IMR-90 (cell line): Measurements from ENCODE around the gene RAD51B. TPM values are rescaled to one million over a fixed set of nuclear protein-coding genes. Genes with fewer than 3 reads are reported as not detected.

ENCODE experiments used
- ATAC-seq: fragments of 200-7000 bp; cut with Tn5 transposase; 2 replicates; pipeline ENCODE4 v1.9.1; 2020; ENCODE audit warnings: low read depth, mild to moderate bottlenecking, moderate library complexity
- BruUV-seq: library from RNA; stranded (reverse); fragments of 400-500 nt; replicated peaks from 2 replicates; lab custom pipeline; 2021; lab: Mats Ljungman, UMichigan
- CTCF ChIA-PET: fragments of 300-600 bp; formaldehyde crosslinking; extraction: SDS; loops from one replicate; lab custom pipeline; 2021; ENCODE audit warnings: antibody characterized with exemption; lab: Yijun Ruan, JAX
- POLR2A ChIA-PET: fragments of 300-600 bp; sonication (Branson Sonifier 250); formaldehyde crosslinking; loops from one replicate; lab custom pipeline; 2022; ENCODE audit warnings: antibody characterized with exemption; ENCODE audit not compliant: unreplicated experiment; lab: Charles Lee
- DNase-seq: peaks from one replicate; pipeline ENCODE4 v3.0.0; 2013
- H2AFZ ChIP-seq: replicated peaks from 2 replicates; pipeline ENCODE3; 2013; ENCODE audit warnings: low read length, mild to moderate bottlenecking; ENCODE audit not compliant: poor library complexity
- H2AK5ac ChIP-seq: 2 replicates; pipeline ENCODE4 v1.6.1; 2013; ENCODE audit warnings: low read depth, low read length, inconsistent platforms
- H2AK9ac ChIP-seq: replicated peaks from 2 replicates; pipeline ENCODE3; 2013; ENCODE audit warnings: mild to moderate bottlenecking, low read depth, low read length, moderate library complexity; ENCODE audit not compliant: poor library complexity
- H2BK120ac ChIP-seq: 2 replicates; pipeline ENCODE4 v1.6.1; 2013; ENCODE audit warnings: low read depth, low read length, inconsistent platforms
- H2BK15ac ChIP-seq: 3 replicates; pipeline ENCODE4 v1.6.1; 2013; ENCODE audit warnings: low read depth, low read length, inconsistent platforms
- H2BK20ac ChIP-seq: 2 replicates; pipeline ENCODE4 v1.6.1; 2013; ENCODE audit warnings: low read depth, mild to moderate bottlenecking, inconsistent platforms, low read length, moderate library complexity
- H2BK5ac ChIP-seq: 2 replicates; pipeline ENCODE4 v1.6.1; 2013; ENCODE audit warnings: mild to moderate bottlenecking, low read depth, low read length, inconsistent platforms; ENCODE audit not compliant: poor library complexity, severe bottlenecking
- H3K14ac ChIP-seq: replicated peaks from 2 replicates; pipeline ENCODE4 v1.6.1; 2013; ENCODE audit warnings: low read depth, low read length, inconsistent platforms
- H3K18ac ChIP-seq: 2 replicates; pipeline ENCODE4 v1.6.1; 2013; ENCODE audit warnings: low read depth, low read length, control low read depth
- H3K23ac ChIP-seq: 2 replicates; pipeline ENCODE4 v1.6.1; 2013; ENCODE audit warnings: low read depth, low read length, inconsistent platforms
- H3K27ac ChIP-seq: 2 replicates; pipeline ENCODE4 v1.5.1; 2013; ENCODE audit warnings: mild to moderate bottlenecking, control low read depth, low read length; ENCODE audit not compliant: insufficient read depth
- H3K27me3 ChIP-seq: 2 replicates; pipeline ENCODE4 v1.6.1; 2013; ENCODE audit warnings: low read length; ENCODE audit not compliant: control insufficient read depth, insufficient read depth
- H3K36me3 ChIP-seq: 2 replicates; pipeline ENCODE4 v1.6.1; 2013; ENCODE audit warnings: low read length, mixed read lengths; ENCODE audit not compliant: control insufficient read depth, insufficient read depth
- H3K4ac ChIP-seq: 2 replicates; pipeline ENCODE4 v1.6.1; 2013; ENCODE audit warnings: low read depth, low read length, inconsistent platforms
- H3K4me1 ChIP-seq: 2 replicates; pipeline ENCODE4 v1.6.1; 2013; ENCODE audit warnings: low read length, mixed read lengths; ENCODE audit not compliant: control insufficient read depth, insufficient read depth
- H3K4me2 ChIP-seq: 2 replicates; pipeline ENCODE4 v1.6.1; 2013; ENCODE audit warnings: low read depth, mild to moderate bottlenecking, control low read depth, low read length, moderate library complexity
- H3K4me3 ChIP-seq: 2 replicates; pipeline ENCODE4 v1.5.1; 2013; ENCODE audit warnings: low read depth, mild to moderate bottlenecking, control low read depth, low read length, moderate library complexity; ENCODE audit not compliant: insufficient read depth
- H3K56ac ChIP-seq: 2 replicates; pipeline ENCODE4 v1.6.1; 2013; ENCODE audit warnings: low read length, inconsistent platforms; ENCODE audit not compliant: insufficient read depth; ENCODE audit errors: extremely low read depth
- H3K79me1 ChIP-seq, 2 experiments: 2 replicates each; pipeline ENCODE4 v1.6.1; 2013; ENCODE audit warnings: low read length in 2 of 2, inconsistent platforms in 1 of 2, low read depth in 1 of 2
- H3K9ac ChIP-seq: 2 replicates; pipeline ENCODE4 v1.6.1; 2013; ENCODE audit warnings: low read depth, low read length, control low read depth
- H3K9me1 ChIP-seq: 2 replicates; pipeline ENCODE4 v1.6.1; 2013; ENCODE audit warnings: low read length, inconsistent platforms; ENCODE audit not compliant: insufficient read depth
- H3K9me3 ChIP-seq: 2 replicates; pipeline ENCODE4 v1.6.1; 2013; ENCODE audit warnings: low read length; ENCODE audit not compliant: control insufficient read depth, insufficient read depth
- H4K20me1 ChIP-seq: 2 replicates; pipeline ENCODE4 v1.6.1; 2013; ENCODE audit warnings: low read length, inconsistent platforms; ENCODE audit not compliant: insufficient read depth
- H4K5ac ChIP-seq: 2 replicates; pipeline ENCODE4 v1.6.1; 2013; ENCODE audit warnings: mild to moderate bottlenecking, low read depth, low read length, control low read depth
- H4K8ac ChIP-seq, 2 experiments: 2 replicates each; pipeline ENCODE4 v1.6.1; 2013; ENCODE audit warnings: low read depth in 2 of 2, low read length in 2 of 2, control low read depth in 1 of 2, inconsistent platforms in 1 of 2
- H4K91ac ChIP-seq: 2 replicates; pipeline ENCODE4 v1.6.1; 2013; ENCODE audit warnings: low read depth, low read length, inconsistent platforms; ENCODE audit not compliant: insufficient read depth
- BHLHE40 ChIP-seq: fragments of 150-350 bp; IDR thresholded peaks from 2 replicates; pipeline ENCODE4 v1.6.1; 2016; ENCODE audit warnings: mild to moderate bottlenecking, low read depth, low read length
- CEBPB ChIP-seq: IDR thresholded peaks from 2 replicates; pipeline ENCODE4 v1.6.1; 2012; ENCODE audit warnings: low read depth, low read length, improper control_type of control experiment
- CHD1 ChIP-seq: IDR thresholded peaks from 2 replicates; pipeline ENCODE4 v1.6.1; 2012; ENCODE audit warnings: low read depth, low read length, improper control_type of control experiment
- CTCF ChIP-seq: conservative IDR thresholded peaks from 2 replicates; pipeline ENCODE4 v1.5.1; 2012; ENCODE audit warnings: mild to moderate bottlenecking, low read depth, low read length, improper control_type of control experiment
- FOS ChIP-seq: fragments of 150-350 bp; IDR thresholded peaks from 2 replicates; pipeline ENCODE4 v1.6.1; 2016; ENCODE audit warnings: low read depth, low read length
- MAFK ChIP-seq: IDR thresholded peaks from 2 replicates; pipeline ENCODE4 v1.6.1; 2012; ENCODE audit warnings: low read depth, low read length, improper control_type of control experiment
- MXI1 ChIP-seq: IDR thresholded peaks from 2 replicates; pipeline ENCODE4 v1.6.1; 2012; ENCODE audit warnings: low read depth, mild to moderate bottlenecking, low read length, moderate library complexity, borderline replicate concordance
- NFE2L2 ChIP-seq: fragments of 150-350 bp; IDR thresholded peaks from 2 replicates; pipeline ENCODE4 v1.6.1; 2016; ENCODE audit warnings: low read depth, mild to moderate bottlenecking, low read length
- POLR2A ChIP-seq: IDR thresholded peaks from 2 replicates; pipeline ENCODE4 v1.6.1; 2012; ENCODE audit warnings: mild to moderate bottlenecking, low read depth, low read length
- RAD21 ChIP-seq: IDR thresholded peaks from 2 replicates; pipeline ENCODE4 v1.6.1; 2012; ENCODE audit warnings: low read length, improper control_type of control experiment
- RCOR1 ChIP-seq: IDR thresholded peaks from 2 replicates; pipeline ENCODE4 v1.6.1; 2012; ENCODE audit warnings: mild to moderate bottlenecking, low read length, improper control_type of control experiment; ENCODE audit not compliant: insufficient replicate concordance
- RFX5 ChIP-seq: IDR thresholded peaks from 2 replicates; pipeline ENCODE4 v1.8.0; 2012; ENCODE audit warnings: low read depth, mild to moderate bottlenecking, low read length, moderate library complexity
- SMC3 ChIP-seq: fragments of 150-350 bp; IDR thresholded peaks from 2 replicates; pipeline ENCODE4 v1.6.1; 2016; ENCODE audit warnings: low read depth, mild to moderate bottlenecking, antibody characterized with exemption, low read length, moderate library complexity
- WGBS, 2 experiments: methylation state at CpG; one replicate each; pipeline versions ENCODE4 v1.1.5 to v1.1.7; 2013; ENCODE audit warnings: missing lambda C conversion rate in 2 of 2; ENCODE audit not compliant: insufficient read length in 1 of 2; ENCODE audit errors: extremely low coverage in 2 of 2; 5-methylcytosine and 5-hydroxymethylcytosine counted together
- dilution Hi-C: fragments of 300-500 bp; cut with HindIII; formaldehyde crosslinking; loops from one replicate; pipeline ENCODE4 v1.14.3; 2018; ENCODE audit warnings: low sequenced_read_pairs; ENCODE audit not compliant: unreplicated experiment
- in situ Hi-C: fragments of 300-500 bp; cut with MboI; formaldehyde crosslinking; loops from 3 replicates; pipeline ENCODE4 v1.14.3; 2019; ENCODE audit warnings: low sequenced_read_pairs, inconsistent platforms, mixed read lengths
- intact Hi-C: fragments of 100-400 bp; cut with micrococcal nuclease; formaldehyde crosslinking; loops from 2 replicates; pipeline ENCODE4 v1.10.0; 2022
- polyA plus RNA-seq, 3 experiments: library from polyadenylated mRNA; depleted of rRNA; stranded (reverse); fragments of >200 nt; gene quantifications; 2 replicates each; pipeline ENCODE4 v1.2.3, GENCODE V29; 2012; ENCODE audit warnings: low replicate concordance in 1 of 3
- total RNA-seq: library from RNA; depleted of rRNA; stranded (reverse); fragments of >200 nt; gene quantifications from 2 replicates; pipeline ENCODE4 v1.2.3, GENCODE V29; 2012
- TF ChIP-seq, protein P1 (sequence below): fragments of 150-350 bp; IDR thresholded peaks from 2 replicates; pipeline ENCODE4 v1.6.1; 2016; ENCODE audit warnings: low read depth, mild to moderate bottlenecking, low read length, moderate library complexity, borderline replicate concordance
- TF ChIP-seq, protein P2 (sequence below): fragments of 150-350 bp; IDR thresholded peaks from 2 replicates; pipeline ENCODE4 v1.6.1; 2017; ENCODE audit warnings: mild to moderate bottlenecking, antibody characterized with exemption, low read length, low read depth

Gene RAD51B
- total and polyA plus RNA-seq, 2 of the 4 experiments (the other 2 are of a cell fraction), result 5.1 to 18.8 TPM

DNA sequence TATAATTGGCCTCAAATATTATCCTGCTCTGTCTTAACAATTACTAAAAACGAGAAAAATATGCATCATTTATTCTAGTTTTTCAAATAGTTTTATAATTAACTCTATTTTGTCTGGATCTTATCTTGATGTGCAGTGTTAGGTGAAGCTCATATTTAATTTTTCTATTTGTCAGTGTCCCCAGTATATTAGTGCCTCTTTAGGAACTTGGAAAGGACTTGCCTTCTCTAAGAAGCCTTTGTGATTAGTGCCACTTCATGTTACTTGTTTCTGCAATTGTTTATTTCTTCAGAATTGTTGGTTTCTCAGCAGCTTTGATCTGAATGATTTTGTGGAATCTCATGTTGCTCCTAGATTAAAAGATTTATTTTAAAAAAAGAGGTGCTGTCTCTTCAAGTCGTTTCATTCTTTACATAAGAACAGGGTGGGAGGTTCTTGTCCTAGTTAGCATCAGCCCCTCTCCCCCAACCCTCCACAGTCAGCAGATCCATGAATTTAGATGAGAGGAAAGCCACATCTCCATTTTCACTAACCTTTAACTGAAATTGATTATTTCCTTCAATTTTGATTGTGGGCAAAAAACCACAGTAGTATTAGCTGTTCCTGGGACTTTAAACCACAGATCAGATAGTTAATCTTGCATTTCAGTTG is 434.4 kb downstream of the RAD51B start:
- Histone ChIP-seq H3K27me3 (no peaks in the 10 kb centered on the region), H3K23ac (no peak overlapping the region), H3K4me2 (no peak overlapping the region), H3K9ac (no peak overlapping the region), H3K4me1 (peaks cover 16% of the 10 kb centered on the region), H2BK20ac (peak overlapping the region; percentile 74; the same call in 1 of the 2 replicates), H4K91ac (no peak overlapping the region), H3K18ac (peak overlapping the region; percentile 94; the same call in 1 of the 2 replicates), H4K8ac (no peak overlapping the region), H3K56ac (no peak overlapping the region), H3K27ac (no peak overlapping the region), H2AK9ac (no peak overlapping the region), H2BK15ac (no peak overlapping the region), H4K5ac (peak overlapping the region; percentile 65; the same call in 1 of the 2 replicates), H4K20me1 (no peaks in the 10 kb centered on the region), H2AFZ (no peak overlapping the region), H2BK5ac (no peak overlapping the region), H3K4me3 (no peak overlapping the region), H3K14ac (peak overlapping the region; percentile 78; the same call in 1 of the 2 replicates), H3K9me3 (no peaks in the 10 kb centered on the region), H2AK5ac (no peak overlapping the region), H3K4ac (peak overlapping the region; percentile 64; the same call in 1 of the 2 replicates), H2BK120ac (peak overlapping the region; percentile 28; the same call in 1 of the 2 replicates), H3K36me3 (no peaks in the 10 kb centered on the region), H3K9me1 (peaks cover 8% of the 10 kb centered on the region), H3K79me1 (peaks cover 3 to 7% of the 10 kb centered on the region in 2 experiments; a peak in 2 of 4 replicates)
- intact Hi-C loops, result no loop called here
- in situ Hi-C loops, result loop anchor here (10.0 kb wide), 1 partner anchor 321 kb away; no protein-coding TSS in a partner anchor
- ATAC-seq (no peak), DNase-seq (no peak)
- ChIA-PET CTCF (interaction anchor here (1.0 kb wide), 1 partner anchor 410 kb away, joined by 3 read pairs; no protein-coding TSS in a partner anchor), POLR2A (interaction anchor here (1.0 kb wide), 1 partner anchor 17 kb away, joined by 3 read pairs; no protein-coding TSS in a partner anchor)
- no TSS peak for BruUV-seq
- dilution Hi-C loops, result no loop called here
- no CpG with 5 or more reads among the region's 2 CpGs for WGBS, 2 experiments
- TF ChIP-seq CHD1 (no peak), RFX5 (no peak), SMC3 (no peak), FOS (no peak), RAD21 (no peak), MXI1 (no peak), CTCF (no peak), MAFK (no peak), RCOR1 (no peak), CEBPB (no peak), POLR2A (no peak), NFE2L2 (no peak), BHLHE40 (no peak)
- TF ChIP-seq, protein P1, sequence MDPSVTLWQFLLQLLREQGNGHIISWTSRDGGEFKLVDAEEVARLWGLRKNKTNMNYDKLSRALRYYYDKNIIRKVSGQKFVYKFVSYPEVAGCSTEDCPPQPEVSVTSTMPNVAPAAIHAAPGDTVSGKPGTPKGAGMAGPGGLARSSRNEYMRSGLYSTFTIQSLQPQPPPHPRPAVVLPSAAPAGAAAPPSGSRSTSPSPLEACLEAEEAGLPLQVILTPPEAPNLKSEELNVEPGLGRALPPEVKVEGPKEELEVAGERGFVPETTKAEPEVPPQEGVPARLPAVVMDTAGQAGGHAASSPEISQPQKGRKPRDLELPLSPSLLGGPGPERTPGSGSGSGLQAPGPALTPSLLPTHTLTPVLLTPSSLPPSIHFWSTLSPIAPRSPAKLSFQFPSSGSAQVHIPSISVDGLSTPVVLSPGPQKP, result no peak
- TF ChIP-seq, protein P2, sequence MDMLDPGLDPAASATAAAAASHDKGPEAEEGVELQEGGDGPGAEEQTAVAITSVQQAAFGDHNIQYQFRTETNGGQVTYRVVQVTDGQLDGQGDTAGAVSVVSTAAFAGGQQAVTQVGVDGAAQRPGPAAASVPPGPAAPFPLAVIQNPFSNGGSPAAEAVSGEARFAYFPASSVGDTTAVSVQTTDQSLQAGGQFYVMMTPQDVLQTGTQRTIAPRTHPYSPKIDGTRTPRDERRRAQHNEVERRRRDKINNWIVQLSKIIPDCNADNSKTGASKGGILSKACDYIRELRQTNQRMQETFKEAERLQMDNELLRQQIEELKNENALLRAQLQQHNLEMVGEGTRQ, result no peak
